22Rv1 (cell line): ENCODE results near the gene HCN2.

Experiments used
- ZFX ChIP-seq: fragments of 450-650 bp; IDR thresholded peaks from 2 replicates; pipeline ENCODE4 v1.6.1; 2017; ENCODE audit warnings: antibody characterized with exemption, borderline replicate concordance
- TF ChIP-seq, protein P1 (sequence below): fragments of 450-650 bp; IDR thresholded peaks from 2 replicates; pipeline ENCODE4 v1.5.1; 2017; ENCODE audit warnings: mild to moderate bottlenecking

DNA sequence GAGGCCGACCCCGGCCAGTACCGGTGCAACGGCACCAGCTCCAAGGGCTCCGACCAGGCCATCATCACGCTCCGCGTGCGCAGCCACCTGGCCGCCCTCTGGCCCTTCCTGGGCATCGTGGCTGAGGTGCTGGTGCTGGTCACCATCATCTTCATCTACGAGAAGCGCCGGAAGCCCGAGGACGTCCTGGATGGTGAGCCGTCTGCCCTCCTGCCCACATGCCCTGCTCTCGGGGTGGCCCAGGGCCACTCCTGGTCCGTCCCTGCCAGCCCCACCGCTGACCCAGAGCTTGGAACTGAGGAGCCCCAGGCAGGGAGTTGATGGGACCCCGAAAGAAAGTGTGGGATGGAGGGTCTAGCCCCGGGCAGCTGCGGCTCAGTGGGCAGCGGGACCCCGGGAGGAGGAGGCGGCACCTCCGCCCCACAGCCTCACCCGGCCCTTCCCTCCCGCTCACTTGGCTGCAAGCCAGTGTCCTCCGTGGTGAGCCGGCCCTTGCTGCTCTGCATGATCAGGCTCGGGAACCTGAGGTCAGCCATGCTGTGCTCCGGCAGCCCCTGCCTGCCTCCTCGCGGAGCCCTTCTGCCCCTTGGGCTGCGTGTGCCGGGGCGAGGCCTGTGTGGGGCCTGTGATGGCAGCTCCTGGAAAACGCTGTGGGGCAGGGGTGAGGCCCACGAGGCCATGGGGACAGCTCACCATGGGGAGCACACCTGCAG, 8.1 kb upstream of the HCN2 start:
- TF ChIP-seq, protein P1, sequence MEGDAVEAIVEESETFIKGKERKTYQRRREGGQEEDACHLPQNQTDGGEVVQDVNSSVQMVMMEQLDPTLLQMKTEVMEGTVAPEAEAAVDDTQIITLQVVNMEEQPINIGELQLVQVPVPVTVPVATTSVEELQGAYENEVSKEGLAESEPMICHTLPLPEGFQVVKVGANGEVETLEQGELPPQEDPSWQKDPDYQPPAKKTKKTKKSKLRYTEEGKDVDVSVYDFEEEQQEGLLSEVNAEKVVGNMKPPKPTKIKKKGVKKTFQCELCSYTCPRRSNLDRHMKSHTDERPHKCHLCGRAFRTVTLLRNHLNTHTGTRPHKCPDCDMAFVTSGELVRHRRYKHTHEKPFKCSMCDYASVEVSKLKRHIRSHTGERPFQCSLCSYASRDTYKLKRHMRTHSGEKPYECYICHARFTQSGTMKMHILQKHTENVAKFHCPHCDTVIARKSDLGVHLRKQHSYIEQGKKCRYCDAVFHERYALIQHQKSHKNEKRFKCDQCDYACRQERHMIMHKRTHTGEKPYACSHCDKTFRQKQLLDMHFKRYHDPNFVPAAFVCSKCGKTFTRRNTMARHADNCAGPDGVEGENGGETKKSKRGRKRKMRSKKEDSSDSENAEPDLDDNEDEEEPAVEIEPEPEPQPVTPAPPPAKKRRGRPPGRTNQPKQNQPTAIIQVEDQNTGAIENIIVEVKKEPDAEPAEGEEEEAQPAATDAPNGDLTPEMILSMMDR: no peak
- TF ChIP-seq ZFX: no peak
